Nephron progenitor cell (in vitro differentiated cells): ENCODE results near the gene NIP7.

Source experiments
- DNase-seq: peaks from one replicate; pipeline ENCODE4 v3.0.0; 2021
- H3K27ac Mint-ChIP-seq: 2 replicates; pipeline ENCODE4 v1.8.0; 2021; ENCODE audit warnings: mild to moderate bottlenecking, moderate library complexity, mixed read lengths
- H3K27me3 Mint-ChIP-seq: 2 replicates; pipeline ENCODE4 v1.8.0; 2021; ENCODE audit warnings: mild to moderate bottlenecking, low read depth, mixed read lengths; ENCODE audit not compliant: poor library complexity
- H3K36me3 Mint-ChIP-seq: 2 replicates; pipeline ENCODE4 v1.8.0; 2021; ENCODE audit warnings: low read depth, mixed read lengths
- H3K4me1 Mint-ChIP-seq: 2 replicates; pipeline ENCODE4 v1.8.0; 2021; ENCODE audit warnings: mixed read lengths
- H3K4me3 Mint-ChIP-seq: 2 replicates; pipeline ENCODE4 v1.8.0; 2021; ENCODE audit warnings: mild to moderate bottlenecking, moderate library complexity, mixed read lengths
- H3K9me3 Mint-ChIP-seq: 2 replicates; pipeline ENCODE4 v1.8.0; 2021; ENCODE audit warnings: mild to moderate bottlenecking, moderate library complexity, mixed read lengths
- TF ChIP-seq, protein P1 (sequence below): fragments of 200-600 bp; sonication (generic); IDR thresholded peaks from 2 replicates; pipeline ENCODE4 v1.5.0; 2021; ENCODE audit warnings: antibody characterized with exemption

The NIP7 gene

GRCh38 chr16:69363281-69363717, 23.7 kb downstream of the NIP7 start:
- no peaks in the 10 kb centered on the region for H3K27me3 Mint-ChIP-seq
- H3K9me3 Mint-ChIP-seq: no peaks in the 10 kb centered on the region
- TF ChIP-seq, protein P1, sequence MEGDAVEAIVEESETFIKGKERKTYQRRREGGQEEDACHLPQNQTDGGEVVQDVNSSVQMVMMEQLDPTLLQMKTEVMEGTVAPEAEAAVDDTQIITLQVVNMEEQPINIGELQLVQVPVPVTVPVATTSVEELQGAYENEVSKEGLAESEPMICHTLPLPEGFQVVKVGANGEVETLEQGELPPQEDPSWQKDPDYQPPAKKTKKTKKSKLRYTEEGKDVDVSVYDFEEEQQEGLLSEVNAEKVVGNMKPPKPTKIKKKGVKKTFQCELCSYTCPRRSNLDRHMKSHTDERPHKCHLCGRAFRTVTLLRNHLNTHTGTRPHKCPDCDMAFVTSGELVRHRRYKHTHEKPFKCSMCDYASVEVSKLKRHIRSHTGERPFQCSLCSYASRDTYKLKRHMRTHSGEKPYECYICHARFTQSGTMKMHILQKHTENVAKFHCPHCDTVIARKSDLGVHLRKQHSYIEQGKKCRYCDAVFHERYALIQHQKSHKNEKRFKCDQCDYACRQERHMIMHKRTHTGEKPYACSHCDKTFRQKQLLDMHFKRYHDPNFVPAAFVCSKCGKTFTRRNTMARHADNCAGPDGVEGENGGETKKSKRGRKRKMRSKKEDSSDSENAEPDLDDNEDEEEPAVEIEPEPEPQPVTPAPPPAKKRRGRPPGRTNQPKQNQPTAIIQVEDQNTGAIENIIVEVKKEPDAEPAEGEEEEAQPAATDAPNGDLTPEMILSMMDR: no peak
- H3K27ac Mint-ChIP-seq: no peak overlapping the region
- H3K36me3 Mint-ChIP-seq: peaks cover 64% of the 10 kb centered on the region
- no peak overlapping the region for H3K4me3 Mint-ChIP-seq
- H3K4me1 Mint-ChIP-seq: peaks cover 27% of the 10 kb centered on the region
- DNase-seq: no peak

DNA sequence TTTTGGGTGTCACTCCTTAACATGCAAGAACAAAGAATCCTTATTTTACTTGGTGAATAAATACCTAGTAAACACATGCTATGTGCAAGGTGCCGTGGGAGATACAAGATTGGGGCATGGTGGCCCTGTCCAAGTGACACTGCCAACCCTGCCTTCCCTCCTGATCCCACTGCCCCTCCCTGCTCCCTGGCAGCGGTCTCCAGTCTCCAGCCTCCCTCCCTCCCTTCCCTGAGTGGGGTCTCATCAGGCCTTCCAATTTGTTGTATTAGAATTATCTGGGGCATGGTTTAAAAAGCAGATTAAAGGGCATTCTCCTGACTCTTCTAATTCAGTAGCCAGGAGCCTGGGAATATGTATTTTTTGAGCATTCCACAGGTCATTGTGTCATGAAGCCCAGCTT, 24.5 kb downstream of the NIP7 start:
- H3K27me3 Mint-ChIP-seq: no peaks in the 10 kb centered on the region
- H3K36me3 Mint-ChIP-seq: peaks cover 69% of the 10 kb centered on the region
- DNase-seq: no peak
- TF ChIP-seq, protein P1: no peak
- H3K4me1 Mint-ChIP-seq: peaks cover 35% of the 10 kb centered on the region
- no peaks in the 10 kb centered on the region for H3K9me3 Mint-ChIP-seq
- no peak overlapping the region for H3K4me3 Mint-ChIP-seq
- no peak overlapping the region for H3K27ac Mint-ChIP-seq

DNA sequence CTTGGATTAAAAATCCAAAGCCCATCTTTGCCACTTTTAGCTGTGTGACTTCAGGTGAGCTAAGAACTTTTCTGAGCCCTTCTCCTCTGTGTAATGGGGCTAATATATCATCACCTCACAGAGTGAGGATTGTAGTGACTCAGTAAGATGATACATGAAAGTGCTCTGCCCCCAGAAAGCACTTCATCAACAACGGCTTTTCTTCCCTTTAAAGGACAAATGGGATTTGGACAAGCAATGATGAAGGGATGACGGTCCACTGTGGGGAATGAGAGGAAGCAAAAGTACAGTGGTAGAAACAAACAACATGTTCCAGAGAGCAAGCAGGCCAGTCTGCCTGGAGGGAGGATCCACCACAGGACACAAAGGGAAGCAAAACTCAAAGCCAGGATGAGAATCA, 26.3 kb downstream of the NIP7 start:
- no peaks in the 10 kb centered on the region for H3K9me3 Mint-ChIP-seq
- TF ChIP-seq, protein P1: no peak
- H3K27ac Mint-ChIP-seq: peak overlapping the region; percentile 47
- no peak overlapping the region for H3K4me3 Mint-ChIP-seq
- H3K4me1 Mint-ChIP-seq: peaks cover 40% of the 10 kb centered on the region
- DNase-seq: no peak
- no peaks in the 10 kb centered on the region for H3K27me3 Mint-ChIP-seq
- peaks cover 79% of the 10 kb centered on the region for H3K36me3 Mint-ChIP-seq

DNA sequence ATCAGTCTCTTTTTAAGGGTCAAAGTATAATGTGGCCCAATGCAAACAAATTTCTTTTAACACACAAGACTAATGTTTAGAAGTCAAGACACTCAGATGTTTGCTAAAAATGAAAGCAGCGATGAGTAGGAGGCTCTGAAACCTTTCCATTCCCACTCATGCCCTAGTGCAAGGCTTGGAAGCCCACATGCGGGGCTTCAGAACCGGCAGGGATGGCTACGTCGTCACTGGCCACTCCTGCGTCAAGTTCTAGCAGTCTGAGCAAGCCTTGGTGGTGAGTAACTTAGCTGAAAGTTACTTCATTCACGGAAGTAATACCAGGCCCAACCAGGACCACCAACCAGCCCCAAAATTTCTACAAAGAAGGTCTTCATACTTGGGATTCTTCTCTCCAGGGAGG, 26.9 kb downstream of the NIP7 start:
- Mint-ChIP-seq H3K27ac (no peak overlapping the region), H3K36me3 (peaks cover 78% of the 10 kb centered on the region), H3K4me1 (peaks cover 41% of the 10 kb centered on the region), H3K27me3 (no peaks in the 10 kb centered on the region), H3K9me3 (no peaks in the 10 kb centered on the region), H3K4me3 (no peak overlapping the region)
- DNase-seq: no peak
- TF ChIP-seq, protein P1: no peak

GRCh38 chr16:69367980-69368379, 28.4 kb downstream of the NIP7 start:
- DNase-seq: no peak
- peaks cover 34% of the 10 kb centered on the region for H3K4me1 Mint-ChIP-seq
- no peaks in the 10 kb centered on the region for H3K27me3 Mint-ChIP-seq
- H3K36me3 Mint-ChIP-seq: peaks cover 85% of the 10 kb centered on the region
- peak overlapping the region; percentile 5 for H3K4me3 Mint-ChIP-seq
- TF ChIP-seq, protein P1: no peak
- H3K27ac Mint-ChIP-seq: peak overlapping the region; percentile 91
- H3K9me3 Mint-ChIP-seq: no peaks in the 10 kb centered on the region

DNA sequence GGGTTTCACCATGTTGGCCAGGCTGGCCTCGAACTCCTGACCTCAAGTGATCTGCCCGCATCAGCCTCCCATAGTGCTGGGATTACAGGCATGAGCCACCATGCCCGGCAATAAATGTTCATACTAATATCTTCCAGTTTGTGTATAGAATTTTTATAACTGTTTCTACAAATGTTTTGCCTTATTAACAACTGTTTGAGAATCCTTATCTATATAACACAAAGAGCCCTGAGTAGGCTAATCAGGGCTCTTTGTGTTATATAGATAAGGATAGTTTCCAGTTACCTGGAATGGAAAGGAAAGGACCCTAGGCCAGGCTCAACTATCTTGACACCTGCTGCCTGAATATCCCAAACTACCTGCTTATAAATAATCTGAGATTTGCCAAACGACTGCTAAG, 29.3 kb downstream of the NIP7 start:
- peaks cover 34% of the 10 kb centered on the region for H3K4me1 Mint-ChIP-seq
- TF ChIP-seq, protein P1: no peak

More for the DNA sequence above, 29.3 kb downstream of the NIP7 start:
- no peak overlapping the region for H3K4me3 Mint-ChIP-seq
- H3K27ac Mint-ChIP-seq: peak overlapping the region; percentile 91
- H3K27me3 Mint-ChIP-seq: no peaks in the 10 kb centered on the region
- H3K36me3 Mint-ChIP-seq: peaks cover 86% of the 10 kb centered on the region
- no peak for DNase-seq
- no peaks in the 10 kb centered on the region for H3K9me3 Mint-ChIP-seq
